HUES6 (cell line): ENCODE measurements around the gene CDC42EP3.
A peak's percentile ranks its signal among the peaks of the same experiment; 100 is the strongest.

Source experiments
- H3K27ac ChIP-seq: 2 replicates; pipeline ENCODE4 v1.7.0; 2013; ENCODE audit warnings: low read depth, mild to moderate bottlenecking, low read length, inconsistent platforms
- H3K27me3 ChIP-seq: 2 replicates; pipeline ENCODE4 v1.6.1; 2013; ENCODE audit warnings: low read length; ENCODE audit not compliant: control insufficient read depth, insufficient read depth
- H3K36me3 ChIP-seq: 2 replicates; pipeline ENCODE4 v1.6.1; 2013; ENCODE audit warnings: low read length; ENCODE audit not compliant: control insufficient read depth, insufficient read depth
- H3K4me1 ChIP-seq: 2 replicates; pipeline ENCODE4 v1.6.1; 2013; ENCODE audit warnings: low read length; ENCODE audit not compliant: control insufficient read depth, insufficient read depth
- H3K4me3 ChIP-seq: 2 replicates; pipeline ENCODE4 v1.5.1; 2013; ENCODE audit warnings: low read depth, low read length
- H3K9ac ChIP-seq: one replicate; pipeline ENCODE4 v1.6.1; 2013; ENCODE audit warnings: mild to moderate bottlenecking, low read length
- H3K9me3 ChIP-seq: 2 replicates; pipeline ENCODE4 v1.6.1; 2013; ENCODE audit warnings: low read depth, low read length; ENCODE audit not compliant: control insufficient read depth, insufficient read depth

Gene CDC42EP3

DNA sequence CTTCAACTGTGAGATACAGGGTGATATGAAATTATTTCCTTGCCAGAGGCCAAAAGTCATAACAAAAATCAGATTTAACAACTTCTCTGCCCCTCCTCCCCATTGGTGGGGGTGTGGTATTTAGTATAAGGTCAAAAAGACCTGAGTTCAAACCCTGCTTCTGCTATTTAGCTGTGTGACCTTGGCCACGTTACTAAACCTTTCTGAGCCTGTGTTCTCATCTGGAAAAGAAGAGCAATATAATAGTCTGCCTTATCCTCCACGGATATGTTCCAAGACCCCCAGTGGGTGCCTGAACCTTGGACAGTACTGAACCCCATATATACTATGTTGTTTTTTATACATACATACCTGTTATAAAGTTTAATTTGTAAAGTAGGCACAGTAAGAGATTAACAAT lies 3.7 kb downstream of the CDC42EP3 start:
- Histone ChIP-seq H3K9me3 (no peaks in the 10 kb centered on the region), H3K4me1 (peaks cover 23% of the 10 kb centered on the region), H3K27me3 (no peaks in the 10 kb centered on the region), H3K27ac (no peak overlapping the region), H3K4me3 (no peak overlapping the region), H3K36me3 (peaks cover 17% of the 10 kb centered on the region; the same call in 1 of the 2 replicates), H3K9ac (no peak overlapping the region)

DNA sequence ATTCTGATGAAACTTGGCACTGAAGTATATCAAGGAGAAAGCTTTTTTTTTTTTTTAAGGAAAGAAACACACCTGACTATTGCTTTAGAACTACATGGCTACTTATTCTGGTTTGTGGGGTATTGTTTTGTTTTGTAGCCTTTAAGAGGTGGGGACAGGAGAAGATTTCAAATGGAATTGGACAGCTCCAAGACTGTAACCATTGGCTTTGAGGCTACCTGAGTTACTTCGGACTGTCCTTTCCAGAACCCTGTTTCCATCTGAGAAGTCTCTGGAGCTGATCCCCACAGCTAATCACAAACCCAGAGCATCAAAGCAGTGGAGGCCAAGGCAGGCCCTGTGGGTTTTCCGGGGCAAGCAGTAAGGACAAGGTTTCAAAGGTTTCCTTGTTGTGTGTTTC lies 4.7 kb downstream of the CDC42EP3 start:
- Histone ChIP-seq H3K4me3 (no peak overlapping the region), H3K36me3 (peaks cover 17% of the 10 kb centered on the region; the same call in 1 of the 2 replicates), H3K9ac (no peak overlapping the region), H3K27me3 (no peaks in the 10 kb centered on the region), H3K4me1 (peaks cover 26% of the 10 kb centered on the region), H3K27ac (no peak overlapping the region), H3K9me3 (no peaks in the 10 kb centered on the region)

DNA sequence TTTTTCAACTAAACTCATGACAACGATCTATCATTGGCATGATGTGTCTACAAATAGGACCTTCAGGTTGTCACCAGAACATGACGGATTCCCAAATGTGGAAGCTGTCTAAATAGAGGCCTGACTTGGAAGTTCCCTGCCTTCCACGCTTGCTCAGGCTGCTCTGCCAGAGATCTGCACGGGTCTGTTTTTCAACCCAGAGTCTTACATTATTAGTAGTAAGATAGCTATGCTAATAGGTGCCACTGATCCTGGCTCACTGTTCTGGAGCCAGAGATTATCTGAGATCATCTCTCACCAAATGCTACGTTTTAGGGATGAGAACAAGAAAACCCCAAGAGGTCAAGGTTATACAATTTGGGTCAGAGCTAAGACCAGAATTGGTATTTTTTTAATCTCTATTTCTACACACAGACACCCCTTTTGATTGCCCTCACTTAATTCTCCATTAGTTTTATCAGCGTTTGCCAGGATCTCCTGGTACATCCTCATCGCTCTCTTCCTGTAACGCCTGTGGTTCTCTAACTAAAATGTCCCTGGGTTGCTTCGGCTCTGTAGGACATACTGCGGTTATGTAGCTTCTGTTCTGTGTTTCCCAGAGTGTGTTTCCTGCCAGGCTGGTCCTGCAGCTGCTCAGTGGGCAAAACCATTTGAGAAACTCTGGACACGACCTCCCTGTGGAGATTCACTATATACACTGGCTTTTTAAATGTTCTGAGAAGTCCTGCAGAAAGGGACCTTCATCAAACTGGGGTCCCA lies 5.7 kb downstream of the CDC42EP3 start:
- H3K27ac ChIP-seq, result no peak overlapping the region
- H3K4me1 ChIP-seq, result peaks cover 30% of the 10 kb centered on the region
- H3K4me3 ChIP-seq, result no peak overlapping the region
- no peaks in the 10 kb centered on the region for H3K9me3 ChIP-seq
- peaks cover 17% of the 10 kb centered on the region; the same call in 1 of the 2 replicates for H3K36me3 ChIP-seq
- no peak overlapping the region for H3K9ac ChIP-seq
- no peaks in the 10 kb centered on the region for H3K27me3 ChIP-seq

DNA sequence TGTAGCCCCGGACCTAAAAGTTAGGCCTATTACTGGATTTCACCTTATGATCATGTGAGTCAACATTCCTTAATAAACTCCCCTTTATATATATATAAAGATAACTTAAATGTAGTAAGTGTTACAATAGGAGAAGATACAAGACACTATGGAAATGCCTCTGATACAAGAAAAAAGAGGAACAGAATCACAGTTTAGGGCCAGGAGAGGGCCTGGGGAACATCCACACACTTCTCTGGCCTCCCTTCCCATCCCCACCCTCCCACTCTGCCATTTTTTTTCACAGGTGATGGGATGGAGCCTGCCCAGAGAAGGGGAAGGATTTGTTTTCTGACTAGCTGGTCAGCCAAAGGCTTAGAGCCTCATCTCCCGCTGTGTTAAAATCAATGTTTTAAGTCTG lies 6.4 kb downstream of the CDC42EP3 start:
- Histone ChIP-seq H3K4me1 (peaks cover 31% of the 10 kb centered on the region), H3K9ac (no peak overlapping the region), H3K27me3 (no peaks in the 10 kb centered on the region), H3K9me3 (no peaks in the 10 kb centered on the region), H3K4me3 (no peak overlapping the region), H3K36me3 (peaks cover 17% of the 10 kb centered on the region; the same call in 1 of the 2 replicates), H3K27ac (no peak overlapping the region)

DNA sequence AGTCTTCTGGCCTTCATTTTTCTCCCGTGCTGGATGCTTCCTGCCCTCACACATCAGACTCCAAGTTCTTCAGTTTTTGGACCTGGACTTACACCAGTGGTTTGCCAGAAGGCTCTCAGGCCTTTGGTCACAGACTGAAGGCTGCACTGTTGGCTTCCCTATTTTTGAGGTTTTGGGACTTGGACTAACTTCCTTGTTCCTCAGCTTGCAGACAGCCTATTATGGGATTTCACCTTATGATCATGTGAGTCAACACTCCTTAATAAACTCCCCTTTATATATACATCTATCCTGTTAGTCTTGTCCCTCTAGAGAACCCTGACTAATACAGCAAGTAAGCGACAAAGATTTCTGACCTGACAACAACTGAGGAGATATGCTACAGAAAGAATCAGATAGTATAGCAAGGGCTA lies 7.2 kb downstream of the CDC42EP3 start:
- Histone ChIP-seq H3K27ac (no peak overlapping the region), H3K36me3 (peaks cover 17% of the 10 kb centered on the region; the same call in 1 of the 2 replicates), H3K9me3 (no peaks in the 10 kb centered on the region), H3K4me1 (peaks cover 31% of the 10 kb centered on the region), H3K4me3 (no peak overlapping the region), H3K9ac (no peak overlapping the region), H3K27me3 (no peaks in the 10 kb centered on the region)

DNA sequence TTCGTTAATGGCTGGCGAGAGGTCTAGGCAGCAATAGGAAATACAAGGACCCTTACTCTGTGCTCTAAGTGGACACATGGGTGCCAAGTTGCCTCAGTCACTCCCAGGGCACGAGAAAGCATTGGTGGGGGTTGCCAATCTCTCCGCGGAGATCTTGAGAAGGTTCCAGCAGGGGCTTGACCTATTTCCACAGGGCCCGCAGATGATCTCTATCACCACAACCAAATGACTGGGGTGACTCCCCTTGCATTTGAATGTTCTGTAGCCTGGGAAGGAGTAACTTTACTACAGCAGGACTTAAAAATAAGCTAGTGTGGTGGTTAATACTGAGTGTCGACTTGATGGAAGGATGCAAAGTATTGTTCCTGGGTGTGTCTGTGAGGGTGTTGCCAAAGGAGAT lies 8.1 kb downstream of the CDC42EP3 start:
- no peak overlapping the region for H3K27ac ChIP-seq
- no peaks in the 10 kb centered on the region for H3K27me3 ChIP-seq
- H3K9me3 ChIP-seq, result no peaks in the 10 kb centered on the region
- peaks cover 14% of the 10 kb centered on the region; the same call in 1 of the 2 replicates for H3K36me3 ChIP-seq
- no peak overlapping the region for H3K9ac ChIP-seq
- peaks cover 35% of the 10 kb centered on the region for H3K4me1 ChIP-seq
- H3K4me3 ChIP-seq, result no peak overlapping the region

DNA sequence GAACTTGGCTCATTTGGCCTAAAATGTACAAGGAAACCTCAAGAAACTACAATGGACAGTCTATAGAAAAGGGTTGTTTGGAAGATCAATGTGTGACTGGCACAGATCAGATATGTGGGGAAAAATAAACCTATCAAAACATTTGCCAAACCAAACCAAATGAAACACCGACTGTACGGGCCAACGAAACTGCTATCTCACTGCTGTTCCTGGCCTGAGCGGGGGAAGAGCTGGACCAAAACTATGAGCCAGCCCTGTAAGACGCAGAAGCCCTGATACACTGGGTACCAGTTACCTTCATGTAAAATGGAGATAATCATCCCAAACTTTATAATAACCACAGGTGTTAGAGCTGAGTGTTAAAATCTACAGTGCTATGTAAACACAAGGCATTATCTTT lies 11.7 kb downstream of the CDC42EP3 start:
- Histone ChIP-seq H3K9me3 (no peaks in the 10 kb centered on the region), H3K9ac (no peak overlapping the region), H3K27me3 (peaks cover 5% of the 10 kb centered on the region; the same call in 1 of the 2 replicates), H3K27ac (no peak overlapping the region), H3K36me3 (peaks cover 5% of the 10 kb centered on the region; the same call in 1 of the 2 replicates), H3K4me1 (peaks cover 67% of the 10 kb centered on the region), H3K4me3 (no peak overlapping the region)

DNA sequence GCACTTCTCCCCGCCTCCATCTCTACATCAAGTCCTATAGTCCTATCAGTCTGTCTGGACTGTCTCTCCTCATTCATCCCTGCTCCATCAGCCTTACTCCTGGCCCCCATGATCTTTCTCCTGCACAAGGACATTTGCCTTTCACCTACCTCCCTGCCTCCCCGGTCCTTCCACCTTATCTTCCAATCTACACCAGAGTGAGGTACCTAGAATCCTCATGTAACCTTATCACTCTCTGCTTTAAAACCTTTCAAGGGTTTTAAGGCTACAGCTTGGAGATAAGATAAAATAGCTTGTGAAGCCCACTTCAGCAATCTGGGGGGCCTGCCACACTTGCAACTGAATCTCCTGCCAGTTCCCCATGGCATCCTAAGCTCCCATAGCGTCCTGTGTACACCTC lies 12.8 kb downstream of the CDC42EP3 start:
- Histone ChIP-seq H3K9ac (no peak overlapping the region), H3K9me3 (no peaks in the 10 kb centered on the region), H3K4me1 (peaks cover 72% of the 10 kb centered on the region), H3K27ac (no peak overlapping the region), H3K36me3 (no peaks in the 10 kb centered on the region; the same call in 1 of the 2 replicates), H3K27me3 (peaks cover 5% of the 10 kb centered on the region; the same call in 1 of the 2 replicates), H3K4me3 (no peak overlapping the region)

DNA sequence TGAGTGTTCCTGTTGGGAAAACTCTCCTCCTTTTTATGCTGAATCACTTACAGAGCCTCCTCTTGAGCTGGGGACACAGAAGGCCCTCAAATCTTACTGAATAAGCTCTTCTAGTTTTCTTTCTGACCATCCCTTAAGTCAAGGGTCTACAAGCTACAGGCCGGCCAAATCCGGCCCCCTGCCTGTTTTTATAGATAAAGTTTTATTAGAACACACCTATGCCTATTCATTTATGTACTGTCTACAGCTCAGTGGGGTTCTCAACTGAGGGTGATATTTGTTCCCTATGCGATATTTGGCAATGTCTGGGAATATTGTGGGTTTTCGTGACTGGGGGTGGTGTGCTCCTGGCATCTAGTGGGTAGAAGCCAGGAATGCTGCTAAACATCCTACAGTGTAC lies 14.0 kb downstream of the CDC42EP3 start:
- Histone ChIP-seq H3K36me3 (no peaks in the 10 kb centered on the region; the same call in 1 of the 2 replicates), H3K9me3 (no peaks in the 10 kb centered on the region), H3K27ac (peak overlapping the region; percentile 39), H3K9ac (peak overlapping the region; percentile 54), H3K27me3 (peaks cover 5% of the 10 kb centered on the region; the same call in 1 of the 2 replicates), H3K4me3 (peak overlapping the region; percentile 14), H3K4me1 (peaks cover 81% of the 10 kb centered on the region)

DNA sequence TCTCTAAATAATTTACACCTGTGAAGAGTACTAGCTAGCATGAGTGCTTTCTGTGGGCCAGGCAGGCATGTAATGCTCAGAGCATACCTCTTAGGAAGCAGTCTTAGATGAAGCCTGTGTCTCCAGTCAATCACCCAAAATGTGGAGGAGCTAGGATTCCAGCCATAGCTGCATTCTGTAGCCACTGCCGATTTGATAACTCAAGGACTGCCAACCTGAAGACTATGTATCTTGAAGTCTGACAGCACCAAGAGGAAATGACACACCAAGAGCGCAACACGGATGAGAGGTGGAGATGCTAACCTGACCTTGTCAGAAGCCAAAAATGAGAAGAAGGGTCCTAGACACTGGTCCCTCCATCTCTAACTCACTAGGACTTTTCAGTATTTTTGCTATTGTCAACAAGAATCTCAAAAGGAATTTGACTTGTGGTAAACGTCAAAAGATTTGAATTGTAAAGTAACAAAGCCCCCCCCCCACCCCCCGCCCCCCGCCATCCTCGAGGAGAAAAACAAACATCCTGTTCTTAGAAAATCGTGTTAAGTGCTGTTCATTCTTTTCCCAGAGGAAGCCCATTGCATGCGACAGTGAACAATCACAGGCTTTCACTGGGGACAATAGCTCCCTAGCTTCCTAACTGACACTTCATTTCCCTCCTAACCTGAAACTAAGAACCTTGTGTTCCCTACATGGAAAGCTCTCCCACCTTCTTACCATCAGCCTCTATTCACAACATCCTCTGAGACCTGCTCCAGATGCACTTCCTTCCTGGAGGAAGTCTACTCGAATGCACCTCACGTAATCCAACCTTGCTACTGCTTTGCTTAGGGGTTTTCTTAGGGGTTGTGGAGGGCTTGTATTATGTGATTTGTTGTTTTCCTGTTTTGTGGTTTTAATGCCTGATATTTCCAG lies 14.7 kb downstream of the CDC42EP3 start:
- Histone ChIP-seq H3K9ac (peak overlapping the region; percentile 54), H3K4me3 (peak overlapping the region; percentile 41), H3K27ac (peak overlapping the region; percentile 39), H3K9me3 (no peaks in the 10 kb centered on the region), H3K27me3 (peaks cover 5% of the 10 kb centered on the region; the same call in 1 of the 2 replicates), H3K36me3 (no peaks in the 10 kb centered on the region; the same call in 1 of the 2 replicates), H3K4me1 (peaks cover 85% of the 10 kb centered on the region)
